ENCODE results near the gene CTU2. TPM values are rescaled to one million over a fixed set of nuclear protein-coding genes. Genes with fewer than 3 reads are reported as not detected.

CTU2 gene
- total RNA-seq, 1 donor from 2014 or later = 4.2 TPM

GRCh38 chr16:88750854-88751253 lies 44.6 kb downstream of the CTU2 start:
- Histone ChIP-seq H3K36me3 (peaks cover 0 to 6% of the 10 kb centered on the region in 2 donors), H3K9me3 (no peaks in the 10 kb centered on the region), H3K4me1 (peaks cover 4% of the 10 kb centered on the region in 2 donors), H3K27ac (no peak overlapping the region), H3K27me3 (no peaks in the 10 kb centered on the region), H3K4me3 (no peak overlapping the region)
- no peak for DNase-seq (ENCODE audit: low spot score in 2 of 2)
- intact Hi-C loops (cut with DNase I) = no loop called here
- TF ChIP-seq, protein P1, sequence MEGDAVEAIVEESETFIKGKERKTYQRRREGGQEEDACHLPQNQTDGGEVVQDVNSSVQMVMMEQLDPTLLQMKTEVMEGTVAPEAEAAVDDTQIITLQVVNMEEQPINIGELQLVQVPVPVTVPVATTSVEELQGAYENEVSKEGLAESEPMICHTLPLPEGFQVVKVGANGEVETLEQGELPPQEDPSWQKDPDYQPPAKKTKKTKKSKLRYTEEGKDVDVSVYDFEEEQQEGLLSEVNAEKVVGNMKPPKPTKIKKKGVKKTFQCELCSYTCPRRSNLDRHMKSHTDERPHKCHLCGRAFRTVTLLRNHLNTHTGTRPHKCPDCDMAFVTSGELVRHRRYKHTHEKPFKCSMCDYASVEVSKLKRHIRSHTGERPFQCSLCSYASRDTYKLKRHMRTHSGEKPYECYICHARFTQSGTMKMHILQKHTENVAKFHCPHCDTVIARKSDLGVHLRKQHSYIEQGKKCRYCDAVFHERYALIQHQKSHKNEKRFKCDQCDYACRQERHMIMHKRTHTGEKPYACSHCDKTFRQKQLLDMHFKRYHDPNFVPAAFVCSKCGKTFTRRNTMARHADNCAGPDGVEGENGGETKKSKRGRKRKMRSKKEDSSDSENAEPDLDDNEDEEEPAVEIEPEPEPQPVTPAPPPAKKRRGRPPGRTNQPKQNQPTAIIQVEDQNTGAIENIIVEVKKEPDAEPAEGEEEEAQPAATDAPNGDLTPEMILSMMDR (IDR thresholded peaks at IDR 0.05) = no peak

- Histone ChIP-seq H3K27me3 (no peaks in the 10 kb centered on the region), H3K4me1 (no peaks in the 10 kb centered on the region), H3K27ac (no peak overlapping the region), H3K9me3 (no peaks in the 10 kb centered on the region), H3K4me3 (no peak overlapping the region), H3K36me3 (peaks cover 0 to 6% of the 10 kb centered on the region in 2 donors)
- no peak for DNase-seq (ENCODE audit: low spot score in 2 of 2)
- TF ChIP-seq, protein P1 (IDR thresholded peaks at IDR 0.05) = no peak
- intact Hi-C loops (cut with DNase I) = no loop called here
These were observed 46.2 kb downstream of the CTU2 start for GRCh38 chr16:88752386-88753002.

DNA sequence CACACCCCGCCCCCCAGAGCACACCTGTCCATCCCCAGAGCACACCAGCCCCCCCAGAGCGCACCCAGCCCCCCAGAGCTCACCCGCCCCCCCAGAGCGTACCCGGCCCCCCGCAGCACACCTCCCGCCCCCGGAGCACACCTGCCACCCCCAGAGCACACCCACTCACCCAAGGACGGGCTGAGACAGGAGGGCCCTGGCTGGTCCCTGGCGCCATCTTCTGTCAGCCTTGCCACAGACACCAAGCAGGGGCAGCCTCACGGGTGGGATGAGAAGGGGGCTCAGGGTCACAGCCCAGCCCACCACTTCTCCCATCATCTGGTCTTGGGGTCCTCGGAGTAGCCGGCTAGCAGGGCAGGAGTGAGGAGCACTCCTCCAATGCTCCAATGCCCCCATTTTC lies 46.9 kb downstream of the CTU2 start:
- H3K9me3 ChIP-seq = no peaks in the 10 kb centered on the region
- DNase-seq (ENCODE audit: low spot score in 2 of 2) = no peak
- intact Hi-C loops (cut with DNase I) = no loop called here
- no peaks in the 10 kb centered on the region for H3K4me1 ChIP-seq
- H3K4me3 ChIP-seq = no peak overlapping the region
- H3K36me3 ChIP-seq = peaks cover 0 to 6% of the 10 kb centered on the region in 2 donors
- H3K27me3 ChIP-seq = no peaks in the 10 kb centered on the region
- H3K27ac ChIP-seq = no peak overlapping the region
- TF ChIP-seq, protein P1 (IDR thresholded peaks at IDR 0.05) = no peak

GRCh38 chr16:88753602-88754001 lies 47.3 kb downstream of the CTU2 start:
- H3K4me3 ChIP-seq = no peak overlapping the region
- TF ChIP-seq, protein P1 (IDR thresholded peaks at IDR 0.05) = no peak
- H3K27me3 ChIP-seq = no peaks in the 10 kb centered on the region
- DNase-seq (ENCODE audit: low spot score in 2 of 2) = no peak
- peaks cover 0 to 6% of the 10 kb centered on the region in 2 donors for H3K36me3 ChIP-seq
- no peak overlapping the region for H3K27ac ChIP-seq
- no peaks in the 10 kb centered on the region for H3K4me1 ChIP-seq
- no peaks in the 10 kb centered on the region for H3K9me3 ChIP-seq
- intact Hi-C loops (cut with DNase I) = no loop called here

DNA sequence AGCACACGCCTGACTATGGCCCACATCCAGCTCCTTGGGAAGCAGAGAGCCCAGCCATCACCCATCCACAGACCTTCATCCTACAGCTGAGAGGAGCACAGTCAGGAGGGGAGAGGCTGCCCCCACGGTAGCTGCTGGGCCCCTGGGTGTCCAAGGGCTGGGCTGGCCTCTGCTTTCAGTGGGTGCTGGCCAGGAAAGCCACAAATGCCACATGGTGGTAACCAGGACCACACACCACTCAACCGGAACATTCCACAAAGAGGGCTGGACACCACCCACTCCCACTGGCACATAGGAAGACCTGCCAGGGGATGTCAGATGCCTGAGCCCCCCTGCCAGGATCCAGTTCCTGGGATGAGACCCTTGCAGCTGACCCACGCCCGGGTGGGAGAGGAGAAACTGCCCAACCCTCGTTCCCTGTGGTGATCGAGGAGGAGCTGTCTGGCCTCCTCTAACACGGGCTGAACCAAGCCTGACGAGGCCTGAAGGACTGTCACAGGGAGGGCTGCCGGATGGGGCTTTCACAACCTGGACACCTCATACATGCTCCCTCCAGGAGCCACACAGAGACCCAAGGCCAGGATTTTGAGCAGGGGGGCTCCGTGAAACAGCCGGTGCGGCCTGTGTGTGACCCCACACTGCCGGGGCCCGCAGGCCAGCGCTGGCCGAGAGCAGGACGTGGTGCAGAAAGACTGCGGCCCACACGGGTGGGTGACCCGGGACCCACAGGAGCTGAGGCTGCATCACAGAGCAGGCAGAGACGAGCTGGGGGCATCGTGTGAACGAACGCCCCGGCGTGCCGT lies 48.0 kb downstream of the CTU2 start:
- H3K9me3 ChIP-seq = no peaks in the 10 kb centered on the region
- intact Hi-C loops (cut with DNase I) = no loop called here
- H3K27ac ChIP-seq = no peak overlapping the region
- H3K27me3 ChIP-seq = no peaks in the 10 kb centered on the region
- DNase-seq (ENCODE audit: low spot score in 2 of 2) = no peak
- H3K4me3 ChIP-seq = no peak overlapping the region
- peaks cover 0 to 6% of the 10 kb centered on the region in 2 donors for H3K36me3 ChIP-seq
- H3K4me1 ChIP-seq = no peaks in the 10 kb centered on the region
- TF ChIP-seq, protein P1 (IDR thresholded peaks at IDR 0.05) = no peak
